GM18870 (cell line): ENCODE measurements around the gene CRTC2.
"Not testable (repeated sequence)": the region's sequence is repeated elsewhere in the genome, so short reads cannot be mapped to it uniquely, and the experiment has no call there.

Experiments
- ATAC-seq: cut with Tn5 transposase; IDR thresholded peaks from one replicate; pipeline ENCODE4 v1.9.1; 2021; ENCODE audit warnings: moderate library complexity; ENCODE audit not compliant: unreplicated experiment

The CRTC2 gene, protein sequence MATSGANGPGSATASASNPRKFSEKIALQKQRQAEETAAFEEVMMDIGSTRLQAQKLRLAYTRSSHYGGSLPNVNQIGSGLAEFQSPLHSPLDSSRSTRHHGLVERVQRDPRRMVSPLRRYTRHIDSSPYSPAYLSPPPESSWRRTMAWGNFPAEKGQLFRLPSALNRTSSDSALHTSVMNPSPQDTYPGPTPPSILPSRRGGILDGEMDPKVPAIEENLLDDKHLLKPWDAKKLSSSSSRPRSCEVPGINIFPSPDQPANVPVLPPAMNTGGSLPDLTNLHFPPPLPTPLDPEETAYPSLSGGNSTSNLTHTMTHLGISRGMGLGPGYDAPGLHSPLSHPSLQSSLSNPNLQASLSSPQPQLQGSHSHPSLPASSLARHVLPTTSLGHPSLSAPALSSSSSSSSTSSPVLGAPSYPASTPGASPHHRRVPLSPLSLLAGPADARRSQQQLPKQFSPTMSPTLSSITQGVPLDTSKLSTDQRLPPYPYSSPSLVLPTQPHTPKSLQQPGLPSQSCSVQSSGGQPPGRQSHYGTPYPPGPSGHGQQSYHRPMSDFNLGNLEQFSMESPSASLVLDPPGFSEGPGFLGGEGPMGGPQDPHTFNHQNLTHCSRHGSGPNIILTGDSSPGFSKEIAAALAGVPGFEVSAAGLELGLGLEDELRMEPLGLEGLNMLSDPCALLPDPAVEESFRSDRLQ

DNA sequence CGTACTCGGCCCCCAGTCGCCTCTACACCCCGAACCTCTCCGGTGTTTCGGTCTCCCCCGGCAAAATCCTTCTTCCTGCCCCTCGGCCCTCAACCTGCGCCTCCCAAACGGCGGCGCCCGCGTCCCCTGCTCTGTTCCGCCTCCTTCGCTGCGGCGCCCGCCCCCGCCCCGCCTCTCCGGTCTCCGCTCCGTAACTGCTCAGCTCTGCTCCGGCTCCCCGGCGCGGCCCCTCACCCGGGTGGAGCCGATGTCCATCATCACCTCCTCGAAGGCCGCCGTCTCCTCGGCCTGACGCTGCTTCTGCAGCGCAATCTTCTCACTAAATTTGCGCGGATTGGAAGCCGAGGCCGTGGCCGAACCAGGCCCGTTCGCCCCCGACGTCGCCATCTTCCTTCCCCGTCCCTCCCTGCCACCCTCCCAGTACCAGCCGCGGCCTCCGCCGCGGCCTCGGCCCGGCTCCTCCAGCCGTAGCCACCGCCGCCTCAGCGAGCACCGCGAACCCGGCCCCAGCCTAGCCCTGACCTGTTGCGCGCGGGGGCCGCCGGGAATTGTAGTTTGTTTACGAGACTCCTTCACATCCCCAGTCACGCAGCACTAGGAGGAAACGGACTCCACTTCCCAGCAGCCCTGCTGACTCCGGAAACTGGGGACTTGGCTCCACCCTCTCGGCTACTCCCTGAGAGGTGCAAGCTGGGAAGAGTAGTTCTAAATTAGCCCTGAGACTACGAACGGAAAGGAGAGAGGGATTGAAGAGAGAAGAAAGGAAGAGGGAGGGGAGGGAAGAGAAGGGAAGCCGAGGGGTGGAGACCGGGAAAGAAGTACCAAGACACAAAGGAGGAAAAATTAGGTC, at the start of gene CRTC2:
Gene CRTC2 (minus strand): TSS at position 502 of the 850 bp plus-strand sequence. CDS start 115 bp downstream, at position 387.
- ATAC-seq = peak; percentile 72

- no peak for ATAC-seq
These were observed 47.7 kb upstream of the CRTC2 start for GRCh38 chr1:154006136-154006535.

- ATAC-seq = no peak
These were observed 42.0 kb upstream of the CRTC2 start for GRCh38 chr1:154000420-154000819.

DNA sequence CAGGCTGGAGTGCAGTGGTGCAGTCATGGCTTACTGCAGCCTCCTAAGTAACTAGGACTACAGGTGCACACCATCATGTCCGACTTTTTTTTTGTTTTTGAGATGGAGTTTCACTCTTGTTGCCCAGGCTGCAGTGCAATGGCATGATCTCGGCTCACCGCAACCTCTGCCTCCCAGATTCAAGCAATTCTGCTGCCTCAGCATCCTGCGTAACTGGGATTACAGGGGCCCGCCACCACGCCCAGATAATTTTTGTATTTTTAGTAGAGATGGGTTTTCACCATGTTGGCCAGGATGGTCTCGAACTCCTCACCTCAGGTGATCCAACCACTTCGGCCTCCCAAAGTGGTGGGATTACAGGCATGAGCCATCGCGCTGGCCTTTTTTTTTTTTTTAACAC, 38.5 kb upstream of the CRTC2 start:
- ATAC-seq = not testable (repeated sequence)

DNA sequence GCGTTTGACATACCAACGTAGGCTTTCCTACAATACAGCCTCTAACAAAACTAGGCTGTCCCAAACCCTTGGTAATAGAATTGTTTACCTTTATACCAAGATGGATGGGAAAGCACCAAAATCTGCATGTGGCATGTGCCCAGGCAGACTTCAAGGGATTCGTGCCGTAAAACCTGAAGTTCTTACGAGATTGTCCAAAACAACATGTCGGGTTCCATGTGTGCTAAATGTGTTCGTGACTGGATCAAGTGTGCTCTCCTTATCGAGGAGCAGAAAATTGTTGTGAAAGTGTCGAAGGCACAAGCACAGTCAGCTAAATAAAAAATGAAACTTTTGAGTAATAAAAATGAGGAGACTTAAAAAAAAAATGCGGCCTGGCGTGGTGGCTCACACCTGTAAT, 37.2 kb upstream of the CRTC2 start:
- ATAC-seq = no peak

DNA sequence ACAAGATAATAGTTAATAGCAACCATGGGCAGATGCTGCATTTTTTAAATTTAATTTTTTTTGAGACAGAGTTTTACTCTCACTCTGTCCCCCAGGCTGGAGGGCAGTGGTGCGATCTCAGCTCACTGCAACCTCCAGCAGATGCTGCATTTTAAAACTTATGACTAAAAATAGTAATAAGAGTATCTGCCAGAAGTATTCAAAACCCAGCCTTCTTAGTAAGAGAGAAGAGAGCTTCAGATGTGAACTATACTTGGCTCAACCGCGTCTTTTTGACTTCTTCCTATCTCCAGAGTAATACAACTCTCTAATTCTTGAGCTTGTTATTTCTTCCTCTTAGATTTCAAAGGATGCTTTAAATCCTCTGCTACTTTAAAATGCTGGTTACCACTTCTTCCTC, 36.8 kb upstream of the CRTC2 start:
- ATAC-seq = no peak

DNA sequence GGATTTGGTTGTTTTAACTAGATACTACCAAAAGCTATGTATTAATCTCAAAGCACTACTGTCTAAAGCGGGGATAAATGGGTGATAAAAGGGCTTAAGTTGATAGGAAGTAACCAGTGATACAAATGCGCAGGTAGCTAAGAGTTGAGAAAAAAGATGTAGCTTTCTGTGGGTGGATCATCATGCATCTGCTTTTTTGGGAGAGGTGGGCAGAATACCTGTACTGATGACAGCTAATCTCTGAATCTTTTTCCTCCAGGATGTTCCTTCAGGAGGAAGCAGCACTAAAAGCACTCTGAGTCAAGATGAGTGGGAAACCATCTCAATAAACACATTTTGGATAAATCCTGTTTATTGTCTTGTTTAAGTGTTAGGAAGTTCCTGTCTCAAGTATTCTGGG, 33.4 kb upstream of the CRTC2 start:
- no peak for ATAC-seq

GRCh38 chr1:153991151-153991630, 32.8 kb upstream of the CRTC2 start:
- no peak for ATAC-seq

GRCh38 chr1:153990468-153991150, 32.2 kb upstream of the CRTC2 start, which contains the start of gene RPS27:
TSS of gene RPS27 (plus strand) at chr1:153990762. CDS start at chr1:153990797, 35 bp downstream.
- peak; percentile 73 for ATAC-seq

DNA sequence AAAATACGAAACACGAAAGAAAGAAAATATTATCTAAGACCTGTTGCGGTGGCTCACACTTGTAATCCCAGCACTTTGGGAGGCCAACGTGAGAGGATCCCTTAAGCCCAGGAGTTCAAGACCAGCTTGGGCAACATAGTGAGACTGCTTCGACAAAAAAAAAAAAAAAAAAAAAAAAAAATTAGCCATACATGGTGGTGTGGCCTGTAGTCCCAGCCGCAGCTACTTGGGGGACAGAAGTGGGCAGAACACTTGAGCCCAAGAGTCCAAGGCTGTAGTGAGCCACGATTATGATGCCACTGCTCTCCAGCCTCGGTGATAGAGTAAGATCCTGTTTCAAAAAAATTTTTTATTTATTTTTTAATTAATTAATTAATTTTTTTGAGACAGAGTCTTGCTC, 29.2 kb upstream of the CRTC2 start:
- ATAC-seq = no peak

- no peak for ATAC-seq
These were observed 27.7 kb upstream of the CRTC2 start, which contains the start of gene RAB13 for GRCh38 chr1:153985941-153986761. TSS of gene RAB13 (minus strand) at chr1:153986339. CDS start at chr1:153986236, 103 bp downstream.

- no peak for ATAC-seq
These were observed 27.0 kb upstream of the CRTC2 start for GRCh38 chr1:153985341-153985912.

GRCh38 chr1:153984123-153984894, 25.9 kb upstream of the CRTC2 start:
- no peak for ATAC-seq

DNA sequence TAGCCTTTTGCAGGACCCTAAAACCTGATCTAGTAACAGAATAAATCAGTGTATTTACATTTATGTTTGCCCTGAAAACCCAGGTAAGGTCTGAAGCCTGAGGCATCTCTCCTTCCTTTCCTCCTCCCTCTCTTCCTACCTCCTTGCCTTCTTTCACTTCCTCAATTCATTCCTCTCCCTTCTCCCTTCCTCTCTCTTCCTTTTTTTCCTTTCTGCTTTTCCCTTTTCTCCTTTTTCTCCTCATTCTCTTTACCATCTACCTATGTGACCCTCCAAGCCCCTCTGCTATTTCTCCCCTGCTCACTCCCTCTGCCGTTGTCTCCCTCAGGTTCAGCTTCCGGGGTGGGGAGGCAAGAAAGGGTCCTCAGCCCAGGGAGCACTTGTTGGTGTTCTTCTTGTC, 23.3 kb upstream of the CRTC2 start:
- not testable (repeated sequence) for ATAC-seq

DNA sequence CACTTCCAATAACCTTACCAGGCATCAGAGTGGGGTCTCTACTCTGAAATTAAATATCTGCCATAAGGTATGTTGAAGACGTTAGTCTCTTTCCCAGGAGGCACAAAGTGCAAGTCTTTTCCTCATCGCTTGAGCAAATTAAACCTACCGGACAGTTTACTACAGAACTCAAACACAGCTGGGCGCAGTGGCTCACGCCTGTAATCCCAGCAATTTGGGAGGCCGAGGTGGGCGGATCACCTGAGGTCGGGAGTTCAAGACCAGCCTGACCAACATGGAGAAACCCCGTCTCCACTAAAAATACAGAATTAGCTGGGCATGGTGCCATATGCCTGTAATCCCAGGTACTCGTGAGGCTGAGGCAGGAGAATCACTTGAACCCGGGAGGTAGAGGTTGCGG, 20.7 kb upstream of the CRTC2 start:
- ATAC-seq = not testable (repeated sequence)

DNA sequence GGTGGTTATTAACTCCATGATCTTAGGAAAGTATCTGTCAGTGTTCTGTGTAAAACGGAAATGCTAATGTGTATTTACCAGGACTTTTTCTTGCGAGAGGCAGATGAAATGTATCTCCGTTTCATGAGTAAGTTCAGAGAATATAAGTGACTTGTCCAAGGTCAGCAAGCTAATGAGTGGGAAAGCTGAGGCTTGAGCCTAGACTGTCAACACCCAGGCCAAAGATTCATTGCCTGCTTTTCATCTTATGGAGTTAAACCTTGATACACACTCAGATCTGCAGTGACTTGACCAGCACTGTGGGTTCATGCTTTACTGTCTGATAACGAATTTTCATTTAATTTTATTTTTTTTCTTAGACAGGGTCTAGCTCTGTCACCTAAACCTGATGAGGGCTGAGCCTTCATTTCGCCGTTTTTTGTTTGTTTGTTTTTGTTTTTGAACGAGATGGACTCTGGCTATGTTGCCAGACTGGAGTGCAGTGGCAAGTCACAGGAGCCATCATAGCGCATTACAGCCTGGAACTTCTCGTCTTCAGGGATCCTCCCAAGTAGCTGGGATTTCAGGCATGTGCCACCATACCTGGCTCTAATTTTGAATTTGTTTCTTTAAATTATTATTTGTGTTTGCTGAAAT, 20.0 kb upstream of the CRTC2 start:
- no peak for ATAC-seq

DNA sequence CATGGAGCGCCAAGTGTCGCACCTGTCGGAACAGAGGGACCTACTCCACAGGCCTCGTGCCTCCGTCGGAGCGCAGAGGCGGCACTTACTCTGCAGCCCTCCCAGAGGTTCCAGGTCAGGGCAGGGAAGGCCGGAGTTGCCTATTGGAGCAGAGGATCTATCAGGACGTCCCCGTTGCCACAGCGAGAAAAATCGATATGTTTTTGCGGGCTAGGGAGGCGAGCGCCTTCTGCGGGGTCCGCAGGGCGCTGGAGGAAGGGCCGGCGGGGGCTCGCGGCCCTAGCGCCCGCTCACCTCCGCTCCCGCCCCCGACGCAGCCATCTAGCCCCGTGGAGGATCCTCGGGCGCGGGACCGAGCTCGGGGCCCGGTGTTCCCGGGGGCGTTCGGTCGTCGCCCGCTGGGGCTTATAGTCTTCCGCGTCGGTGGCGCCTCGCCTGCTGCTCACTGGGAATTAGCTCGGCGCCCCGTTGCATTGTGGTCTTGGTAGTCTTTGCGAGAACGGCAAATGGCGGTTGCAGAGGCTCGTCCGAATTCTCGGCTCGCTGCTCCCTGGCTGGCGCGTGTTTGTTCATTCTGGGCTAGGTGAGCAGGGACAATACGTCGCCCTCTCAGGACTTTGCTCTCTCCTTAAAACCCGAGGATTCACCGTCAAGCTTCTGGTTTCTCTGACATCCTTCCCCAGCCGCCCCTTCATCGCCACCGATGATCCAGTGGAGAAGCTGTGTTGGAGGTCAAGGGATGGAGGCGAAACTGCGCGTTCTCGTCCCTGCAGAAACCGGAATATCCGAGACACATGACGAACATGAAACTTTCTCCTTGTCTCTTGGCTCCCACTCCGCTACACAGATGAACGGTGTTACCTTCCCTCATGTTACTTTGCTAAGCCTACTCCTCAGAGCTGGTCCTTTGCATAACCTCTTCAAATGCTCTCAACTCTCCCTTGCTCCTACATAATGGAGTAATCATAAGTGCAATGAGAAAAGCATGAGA, 19.1 kb upstream of the CRTC2 start, which contains the start of gene JTB:
Gene JTB (minus strand): TSS at position 425 of the 991 bp plus-strand sequence. CDS start 422 bp downstream, at position 3.
- ATAC-seq = no peak
